ENCODE measurements around the gene CCDC188.

- TF ChIP-seq MAX (IDR thresholded peaks at IDR 0.05) (no peak), GABPA (IDR thresholded peaks at IDR 0.05 in 1 of 2, conservative IDR thresholded peaks at IDR 0.05 in 1 of 2) (no peak), HNF4A (conservative IDR thresholded peaks at IDR 0.05) (no peak), TAF1 (conservative IDR thresholded peaks at IDR 0.05) (no peak), EGR1 (IDR thresholded peaks at IDR 0.05; ENCODE audit: low read depth in 2 of 2) (no peak)
- TF ChIP-seq, protein P1, sequence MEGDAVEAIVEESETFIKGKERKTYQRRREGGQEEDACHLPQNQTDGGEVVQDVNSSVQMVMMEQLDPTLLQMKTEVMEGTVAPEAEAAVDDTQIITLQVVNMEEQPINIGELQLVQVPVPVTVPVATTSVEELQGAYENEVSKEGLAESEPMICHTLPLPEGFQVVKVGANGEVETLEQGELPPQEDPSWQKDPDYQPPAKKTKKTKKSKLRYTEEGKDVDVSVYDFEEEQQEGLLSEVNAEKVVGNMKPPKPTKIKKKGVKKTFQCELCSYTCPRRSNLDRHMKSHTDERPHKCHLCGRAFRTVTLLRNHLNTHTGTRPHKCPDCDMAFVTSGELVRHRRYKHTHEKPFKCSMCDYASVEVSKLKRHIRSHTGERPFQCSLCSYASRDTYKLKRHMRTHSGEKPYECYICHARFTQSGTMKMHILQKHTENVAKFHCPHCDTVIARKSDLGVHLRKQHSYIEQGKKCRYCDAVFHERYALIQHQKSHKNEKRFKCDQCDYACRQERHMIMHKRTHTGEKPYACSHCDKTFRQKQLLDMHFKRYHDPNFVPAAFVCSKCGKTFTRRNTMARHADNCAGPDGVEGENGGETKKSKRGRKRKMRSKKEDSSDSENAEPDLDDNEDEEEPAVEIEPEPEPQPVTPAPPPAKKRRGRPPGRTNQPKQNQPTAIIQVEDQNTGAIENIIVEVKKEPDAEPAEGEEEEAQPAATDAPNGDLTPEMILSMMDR (IDR thresholded peaks at IDR 0.05; ENCODE audit: low read depth, low read length, missing input control) = no peak
- TF ChIP-seq, protein P2, sequence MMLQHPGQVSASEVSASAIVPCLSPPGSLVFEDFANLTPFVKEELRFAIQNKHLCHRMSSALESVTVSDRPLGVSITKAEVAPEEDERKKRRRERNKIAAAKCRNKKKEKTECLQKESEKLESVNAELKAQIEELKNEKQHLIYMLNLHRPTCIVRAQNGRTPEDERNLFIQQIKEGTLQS (IDR thresholded peaks at IDR 0.05) = no peak
Observed at GRCh38 chr22:20132686-20133246, 18.1 kb downstream of the CCDC188 start.

Data from liver (tissue), 3 donors.